ENCODE results near the gene CCDC59.

- TF ChIP-seq KDM1A (IDR thresholded peaks at IDR 0.05; ENCODE audit: low read depth), result no peak
- TF ChIP-seq CTCF (IDR thresholded peaks at IDR 0.05), result no peak
- TF ChIP-seq RARB (CRISPR knock-in tag; IDR thresholded peaks at IDR 0.05), result no peak
- no peak for TF ChIP-seq POLR2AphosphoS2 (conservative IDR thresholded peaks at IDR 0.05; ENCODE audit: low read length)
- TF ChIP-seq HOXA7 (CRISPR knock-in tag; IDR thresholded peaks at IDR 0.05), result no peak
- no peak for TF ChIP-seq RFX5 (IDR thresholded peaks at IDR 0.05)
- no peak for TF ChIP-seq MAX (IDR thresholded peaks at IDR 0.05)
- TF ChIP-seq TFCP2L1 (CRISPR knock-in tag; IDR thresholded peaks at IDR 0.05), result no peak
- no peak for TF ChIP-seq JUN (IDR thresholded peaks at IDR 0.05)
- TF ChIP-seq SMC3 (IDR thresholded peaks at IDR 0.05), result no peak
- no peak for TF ChIP-seq EP300 (IDR thresholded peaks at IDR 0.05)
- TF ChIP-seq POLR2A (IDR thresholded peaks at IDR 0.05; ENCODE audit: low read length), result no peak
Observed at GRCh38 chr12:82400819-82401218, 42.6 kb upstream of the CCDC59 start.

All from A549 (cell line).